Type B pancreatic cell (in vitro differentiated cells): Measurements from ENCODE around the gene PNPLA6. TPM values are rescaled to one million over a fixed set of nuclear protein-coding genes. Genes with fewer than 3 reads are reported as not detected.
A peak's percentile ranks its signal among the peaks of the same experiment; 100 is the strongest.

Source experiments
- DNase-seq: peaks from one replicate; pipeline ENCODE4 v3.0.0; 2021; ENCODE audit warnings: mixed read lengths; ENCODE audit not compliant: unreplicated experiment; ENCODE audit errors: extremely low spot score
- H3K27ac Mint-ChIP-seq: 2 replicates; pipeline ENCODE4 v1.8.0; 2021; ENCODE audit warnings: mild to moderate bottlenecking, mixed read lengths
- H3K27me3 Mint-ChIP-seq: 2 replicates; pipeline ENCODE4 v1.8.0; 2021; ENCODE audit warnings: mixed read lengths
- H3K36me3 Mint-ChIP-seq: 2 replicates; pipeline ENCODE4 v1.8.0; 2021; ENCODE audit warnings: mixed read lengths
- H3K4me1 Mint-ChIP-seq: one replicate; pipeline ENCODE4 v1.8.0; 2021; ENCODE audit warnings: mixed read lengths; ENCODE audit not compliant: unreplicated experiment
- H3K4me3 Mint-ChIP-seq: 2 replicates; pipeline ENCODE4 v1.8.0; 2021; ENCODE audit warnings: mild to moderate bottlenecking, mixed read lengths
- H3K9me3 Mint-ChIP-seq: 2 replicates; pipeline ENCODE4 v1.8.0; 2021; ENCODE audit warnings: mixed read lengths
- CTCF ChIP-seq: fragments of 200-600 bp; sonication (generic); conservative IDR thresholded peaks from 2 replicates; pipeline ENCODE4 v1.5.0; 2021; ENCODE audit warnings: antibody characterized with exemption, mild to moderate bottlenecking
- total RNA-seq: library from RNA; stranded (reverse); gene quantifications from 2 replicates; pipeline ENCODE4 v1.2.1, GENCODE V29; 2021; ENCODE audit warnings: low replicate concordance

Gene PNPLA6
- total RNA-seq, 1 donor from 2014 or later: 84.3 TPM

DNA sequence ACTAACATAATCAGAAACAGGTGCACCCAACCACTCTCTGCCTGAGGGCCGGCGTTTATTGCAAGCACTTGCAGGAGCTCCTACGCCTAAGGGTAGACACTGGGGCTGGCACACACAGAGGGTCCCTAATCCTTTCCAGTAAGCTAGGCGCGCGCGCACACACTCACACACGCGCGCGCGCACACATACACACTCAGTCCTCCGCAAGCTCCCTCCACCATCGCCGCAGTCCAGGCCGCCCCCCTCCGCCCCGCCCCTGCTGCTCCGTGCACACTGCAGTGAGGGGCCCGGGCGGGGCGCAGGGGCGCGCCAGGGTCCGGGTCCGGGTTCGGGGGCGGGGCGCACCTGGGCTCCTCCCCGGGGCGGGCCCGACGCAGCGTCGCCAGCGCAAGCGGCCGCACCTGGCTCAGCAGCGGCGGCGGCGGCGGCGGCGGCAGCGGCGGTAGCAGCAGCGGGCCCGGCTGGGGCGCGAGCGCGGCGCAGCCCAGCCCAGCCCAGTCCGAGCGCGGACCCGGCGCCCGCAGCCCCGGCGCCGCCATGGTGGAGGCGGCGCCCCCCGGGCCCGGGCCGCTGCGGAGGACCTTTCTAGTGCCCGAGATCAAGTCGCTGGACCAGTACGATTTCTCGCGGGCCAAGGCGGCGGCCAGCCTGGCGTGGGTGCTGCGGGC, 60.1 kb downstream of the PNPLA6 start, which contains the start of gene CAMSAP3:
CAMSAP3 (plus strand) TSS at position 398 of the 668 bp plus-strand sequence; CDS start at position 538, 140 bp downstream.
- H3K27ac Mint-ChIP-seq: peak within 1 kb of the TSS; percentile 70
- peaks cover 18% of the 10 kb centered on the region for H3K4me1 Mint-ChIP-seq
- no peaks in the 10 kb centered on the region for H3K36me3 Mint-ChIP-seq
- peaks cover 32% of the 10 kb centered on the region for H3K27me3 Mint-ChIP-seq
- TF ChIP-seq CTCF: no peak
- DNase-seq: no peak
- no peaks in the 10 kb centered on the region for H3K9me3 Mint-ChIP-seq
- peak within 1 kb of the TSS; percentile 87 for H3K4me3 Mint-ChIP-seq

DNA sequence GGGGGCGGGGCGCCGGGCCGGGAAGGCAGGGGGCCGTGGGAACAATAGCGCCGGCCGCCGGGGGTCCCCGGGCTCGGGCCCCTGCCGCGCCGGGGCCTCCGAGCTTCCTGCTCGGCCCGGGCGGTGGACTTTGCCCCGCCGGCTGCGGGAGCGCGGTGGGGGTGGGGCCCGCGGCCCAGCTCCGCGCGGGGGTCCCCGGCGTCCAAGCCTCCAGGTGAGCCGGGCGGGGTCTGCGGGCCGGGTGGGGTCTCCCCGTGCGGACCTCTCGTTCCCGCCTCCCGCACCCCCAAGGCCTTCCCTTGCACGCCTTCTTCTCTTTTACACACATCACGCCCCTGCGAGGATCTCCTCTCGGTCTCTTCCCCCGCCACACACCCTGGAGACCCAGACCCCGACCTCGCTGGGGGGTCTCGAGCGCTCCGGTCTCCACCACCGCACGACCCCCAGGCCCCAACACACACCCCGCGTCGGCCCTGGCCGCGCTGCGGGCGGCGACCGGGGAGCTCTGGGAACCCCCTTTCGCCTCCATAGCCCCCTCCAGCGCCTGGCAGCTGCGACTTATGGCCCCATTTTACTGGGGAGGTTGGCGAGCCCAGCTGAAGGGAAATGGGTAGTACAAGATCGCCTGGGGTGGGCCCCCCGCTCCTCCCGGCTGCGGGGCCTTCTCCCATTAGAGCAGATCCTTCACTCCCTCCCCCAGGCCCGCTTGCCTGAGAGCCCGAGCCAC, 60.9 kb downstream of the PNPLA6 start:
- H3K4me1 Mint-ChIP-seq: peaks cover 18% of the 10 kb centered on the region
- no peak for TF ChIP-seq CTCF
- H3K4me3 Mint-ChIP-seq: peak overlapping the region; percentile 87
- DNase-seq: no peak
- no peaks in the 10 kb centered on the region for H3K9me3 Mint-ChIP-seq
- H3K36me3 Mint-ChIP-seq: no peaks in the 10 kb centered on the region
- H3K27ac Mint-ChIP-seq: no peak overlapping the region
- peaks cover 32% of the 10 kb centered on the region for H3K27me3 Mint-ChIP-seq

DNA sequence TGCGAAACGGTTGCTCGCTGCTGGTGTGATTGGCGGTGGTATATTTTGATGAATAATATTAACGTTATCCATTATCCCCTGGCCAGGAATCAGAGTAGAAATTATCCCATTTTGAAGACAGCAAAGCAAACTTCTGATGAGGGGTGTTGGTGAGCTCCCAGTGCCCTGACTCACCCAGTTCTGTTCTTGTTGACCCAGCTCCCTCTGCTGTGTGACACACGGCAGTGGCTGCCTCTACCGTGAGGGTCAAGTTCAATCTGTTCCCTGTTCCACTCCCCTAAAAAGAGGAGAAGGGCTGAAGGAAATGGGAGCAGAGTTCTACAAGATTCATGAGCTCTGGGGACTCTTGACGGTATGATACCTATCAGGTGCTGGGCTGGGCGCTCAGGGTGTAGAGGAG, 62.2 kb downstream of the PNPLA6 start:
- Mint-ChIP-seq H3K27me3 (peaks cover 32% of the 10 kb centered on the region), H3K36me3 (no peaks in the 10 kb centered on the region), H3K9me3 (no peaks in the 10 kb centered on the region), H3K4me1 (peaks cover 18% of the 10 kb centered on the region), H3K4me3 (peak overlapping the region; percentile 87), H3K27ac (peak overlapping the region; percentile 67)
- no peak for TF ChIP-seq CTCF
- DNase-seq: no peak

DNA sequence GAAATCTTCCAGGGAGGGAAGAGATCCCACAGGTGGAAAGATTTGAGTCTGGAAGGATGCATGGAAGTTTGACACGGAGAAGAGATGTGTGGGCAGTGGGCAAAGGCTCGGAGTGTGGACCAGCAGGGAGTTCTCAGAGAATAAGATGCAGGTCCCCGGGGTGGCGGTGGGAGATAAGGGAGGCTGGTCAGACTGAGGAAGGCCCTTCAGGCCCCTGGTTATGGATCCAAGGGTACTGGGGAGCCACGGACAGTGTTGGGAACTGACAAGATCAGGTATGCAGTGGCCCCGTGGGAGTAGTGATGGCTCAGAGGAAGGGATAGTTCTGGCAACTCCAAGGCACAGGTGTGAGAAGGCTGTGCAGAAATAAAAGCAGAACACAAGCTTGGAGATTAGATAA, 62.7 kb downstream of the PNPLA6 start:
- no peak for DNase-seq
- TF ChIP-seq CTCF: no peak
- peak overlapping the region; percentile 67 for H3K27ac Mint-ChIP-seq
- no peaks in the 10 kb centered on the region for H3K9me3 Mint-ChIP-seq
- H3K36me3 Mint-ChIP-seq: no peaks in the 10 kb centered on the region
- H3K4me3 Mint-ChIP-seq: peak overlapping the region; percentile 87
- peaks cover 18% of the 10 kb centered on the region for H3K4me1 Mint-ChIP-seq
- peaks cover 32% of the 10 kb centered on the region for H3K27me3 Mint-ChIP-seq

DNA sequence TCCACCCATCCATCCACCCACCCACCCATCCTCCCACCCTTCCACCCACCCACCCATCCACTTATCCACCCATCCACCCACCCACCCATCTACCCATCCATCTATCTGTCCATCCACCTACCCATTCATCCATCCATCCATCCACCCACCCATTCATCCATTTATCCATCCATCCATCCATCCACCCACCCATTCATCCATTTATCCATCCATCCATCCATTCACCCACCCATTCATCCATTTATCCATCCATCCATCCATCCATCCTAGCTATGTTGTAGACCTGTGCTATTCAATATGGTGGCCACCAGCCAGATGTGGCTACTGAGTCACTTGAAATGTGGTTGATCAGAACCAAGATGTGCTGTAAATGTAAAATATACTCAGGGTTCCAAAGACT, 65.2 kb downstream of the PNPLA6 start:
- no peak overlapping the region for H3K4me3 Mint-ChIP-seq
- peaks cover 3% of the 10 kb centered on the region for H3K36me3 Mint-ChIP-seq
- H3K27ac Mint-ChIP-seq: no peak overlapping the region
- peaks cover 13% of the 10 kb centered on the region for H3K4me1 Mint-ChIP-seq
- TF ChIP-seq CTCF: no peak
- DNase-seq: no peak
- peaks cover 15% of the 10 kb centered on the region for H3K27me3 Mint-ChIP-seq
- no peaks in the 10 kb centered on the region for H3K9me3 Mint-ChIP-seq
